ENCODE data around the gene IL36G.
"Not testable (repeated sequence)": the region's sequence is repeated elsewhere in the genome, so short reads cannot be mapped to it uniquely, and the experiment has no call there.

The IL36G gene

GRCh38 chr2:112977559-112978056, at the start of gene IL36G:
IL36G (plus strand) TSS chr2:112978006; CDS start chr2:112978639, 633 bp downstream.
- no peak for DNase-seq (ENCODE audit: low spot score)

GRCh38 chr2:112933261-112933660, 44.5 kb upstream of the IL36G start:
- DNase-seq (ENCODE audit: low spot score) = no peak

DNA sequence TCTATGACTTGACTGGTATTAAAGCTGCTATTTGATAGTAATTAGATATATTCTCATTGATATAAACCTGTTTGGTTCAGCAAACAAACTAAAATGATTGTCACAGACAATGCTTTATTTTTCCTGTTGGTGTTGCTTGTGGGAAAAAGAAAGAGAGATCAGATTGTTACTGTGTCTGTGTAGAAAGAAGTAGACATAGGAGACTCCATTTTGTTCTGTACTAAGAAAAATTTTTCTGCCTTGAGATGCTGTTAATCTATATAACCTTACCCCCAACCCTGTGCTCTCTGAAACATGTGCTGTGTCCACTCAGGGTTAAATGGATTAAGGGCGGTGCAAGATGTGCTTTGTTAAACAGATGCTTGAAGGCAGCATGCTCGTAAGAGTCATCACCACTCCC, 43.7 kb upstream of the IL36G start:
- not testable (repeated sequence) for DNase-seq (ENCODE audit: low spot score)

DNA sequence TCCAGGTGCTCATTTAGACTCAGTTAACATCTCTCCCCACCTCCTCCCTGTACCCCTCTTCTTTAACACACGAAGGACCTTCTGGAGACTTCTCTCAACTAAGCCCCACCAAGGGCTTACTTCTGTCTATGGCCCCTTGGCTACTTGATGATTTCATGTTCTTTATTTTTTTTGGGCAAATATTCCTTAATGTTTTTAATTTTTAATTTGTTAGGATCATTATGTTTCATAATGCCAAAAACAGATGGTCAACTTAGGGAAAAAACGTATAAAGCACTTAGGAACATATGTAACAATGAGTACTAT, 40.9 kb upstream of the IL36G start:
- DNase-seq (ENCODE audit: low spot score) = no peak

GRCh38 chr2:112938904-112939303, 38.9 kb upstream of the IL36G start:
- DNase-seq (ENCODE audit: low spot score) = no peak

- no peak for DNase-seq (ENCODE audit: low spot score)
Observed at GRCh38 chr2:112939425-112939824, 38.4 kb upstream of the IL36G start.

DNA sequence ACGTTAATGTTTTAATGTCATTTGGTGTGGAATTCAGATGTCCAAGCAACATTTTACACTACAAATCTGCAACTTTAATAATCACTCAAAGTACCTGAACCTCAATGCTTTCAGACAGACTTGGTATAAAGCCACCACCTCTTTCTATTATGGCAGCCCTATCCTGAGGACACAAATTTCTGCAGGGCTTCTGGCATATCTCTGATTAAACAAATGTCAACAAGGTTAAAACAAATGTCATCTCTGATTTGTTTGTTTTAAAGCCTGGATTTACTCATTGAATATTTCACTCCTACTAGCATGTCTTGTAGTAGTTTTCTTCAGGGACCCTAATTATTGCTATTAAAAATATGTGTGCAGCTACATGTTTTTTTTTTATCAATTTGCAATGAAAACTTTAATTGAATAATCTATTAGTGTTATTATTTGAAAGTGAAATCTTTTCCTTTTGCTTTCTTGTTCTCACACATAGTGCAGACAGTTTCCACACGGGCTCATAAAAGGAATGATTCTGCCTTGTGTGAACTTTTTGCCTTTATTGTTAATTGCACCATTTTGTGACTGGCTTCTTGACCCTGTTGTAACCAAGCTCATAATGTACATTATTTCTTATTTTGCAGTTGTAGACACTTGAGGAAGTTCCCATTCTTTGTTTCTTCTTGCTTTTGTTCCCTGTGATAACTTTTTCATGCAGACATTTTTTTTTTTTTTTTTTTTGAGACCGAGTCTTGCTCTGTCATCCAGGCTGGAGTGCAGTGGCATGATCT, 36.8 kb upstream of the IL36G start:
- no peak for DNase-seq (ENCODE audit: low spot score)

DNA sequence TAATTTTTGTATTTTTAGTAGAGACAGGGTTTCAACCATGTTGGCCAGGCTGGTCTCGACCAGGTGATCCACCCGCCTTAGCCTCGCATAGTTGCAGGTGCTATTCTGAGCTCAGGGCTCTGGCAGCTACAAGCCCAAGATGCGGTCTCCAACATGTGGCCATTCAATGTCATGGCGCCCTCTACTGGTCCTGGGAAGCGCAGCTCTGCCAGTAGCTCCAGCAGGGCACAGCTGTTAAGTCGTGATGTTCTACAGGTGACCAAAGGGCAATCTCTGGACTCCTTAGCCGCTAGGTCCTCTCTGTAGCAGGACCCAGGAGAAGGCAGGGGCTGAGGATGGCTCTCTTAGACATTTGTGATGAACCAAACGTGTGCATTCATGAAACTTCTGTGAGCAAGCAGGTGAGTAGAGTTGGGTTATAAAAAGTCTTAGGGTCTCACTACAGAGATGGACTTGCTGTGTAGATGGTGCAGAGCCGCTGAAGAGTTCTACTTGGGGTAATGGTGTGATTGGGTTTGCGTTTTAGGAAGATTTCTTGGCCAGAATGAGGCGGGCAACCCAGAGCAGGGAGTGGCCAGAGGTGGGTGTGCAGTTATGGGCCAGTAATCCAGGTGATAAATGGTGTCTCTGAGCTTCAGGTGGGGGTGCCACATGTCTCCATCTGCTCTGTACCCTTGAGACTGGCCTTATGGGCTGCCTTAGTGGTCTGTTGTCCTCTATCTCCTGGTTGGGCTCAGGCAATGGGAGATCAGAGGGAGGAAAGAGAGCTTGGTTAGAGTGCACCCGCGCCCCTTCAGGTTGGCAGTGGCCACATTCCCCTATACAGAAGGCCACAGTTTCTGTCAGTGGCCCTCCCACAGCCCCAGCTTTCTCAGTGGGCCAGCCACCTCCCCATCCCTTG, 35.8 kb upstream of the IL36G start:
- peak; percentile 77 for DNase-seq (ENCODE audit: low spot score)

DNA sequence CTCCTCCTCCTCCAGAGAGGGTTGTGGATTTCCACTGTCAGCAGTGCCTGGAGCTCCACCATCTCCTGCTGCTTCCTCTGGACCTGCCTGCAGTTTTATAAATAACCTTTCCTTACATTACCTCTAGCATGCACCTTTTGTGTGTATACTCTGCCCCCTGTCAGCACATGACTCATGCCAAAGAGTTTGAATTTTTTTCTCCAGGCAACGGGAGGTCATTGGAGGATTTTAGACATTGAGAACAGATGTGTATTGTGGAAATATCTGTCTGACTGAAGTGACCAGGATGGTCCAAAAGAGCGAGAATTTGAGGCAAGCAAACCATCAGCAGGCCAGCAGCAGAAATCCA, 35.2 kb upstream of the IL36G start:
- DNase-seq (ENCODE audit: low spot score) = no peak

- no peak for DNase-seq (ENCODE audit: low spot score)
Observed at GRCh38 chr2:112944971-112945370, 32.8 kb upstream of the IL36G start.

- DNase-seq (ENCODE audit: low spot score) = no peak
Observed at GRCh38 chr2:112946086-112946485, 31.7 kb upstream of the IL36G start.

- no peak for DNase-seq (ENCODE audit: low spot score)
Observed at GRCh38 chr2:112947374-112947773, 30.4 kb upstream of the IL36G start.

DNA sequence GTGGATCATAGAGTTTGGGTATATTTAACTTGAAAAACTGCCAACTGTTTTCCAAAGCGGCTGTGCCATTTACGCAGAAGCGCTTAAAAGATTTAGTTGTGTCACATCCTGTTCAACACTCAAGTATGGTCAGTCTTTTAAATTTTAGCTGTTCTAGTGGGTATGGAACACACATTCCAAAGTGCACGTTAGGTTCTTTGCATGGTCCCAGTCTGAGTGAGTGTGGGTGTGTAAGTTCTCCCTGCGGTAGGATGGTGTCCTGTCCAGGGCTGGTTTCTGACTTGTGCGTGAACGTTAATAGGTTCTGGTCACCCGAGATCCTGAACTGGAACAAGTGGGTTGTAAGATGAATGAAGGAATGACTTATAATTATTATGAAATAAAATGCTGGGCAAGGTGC, 28.4 kb upstream of the IL36G start:
- no peak for DNase-seq (ENCODE audit: low spot score)

GRCh38 chr2:112954364-112954763, 23.4 kb upstream of the IL36G start:
- no peak for DNase-seq (ENCODE audit: low spot score)

DNA sequence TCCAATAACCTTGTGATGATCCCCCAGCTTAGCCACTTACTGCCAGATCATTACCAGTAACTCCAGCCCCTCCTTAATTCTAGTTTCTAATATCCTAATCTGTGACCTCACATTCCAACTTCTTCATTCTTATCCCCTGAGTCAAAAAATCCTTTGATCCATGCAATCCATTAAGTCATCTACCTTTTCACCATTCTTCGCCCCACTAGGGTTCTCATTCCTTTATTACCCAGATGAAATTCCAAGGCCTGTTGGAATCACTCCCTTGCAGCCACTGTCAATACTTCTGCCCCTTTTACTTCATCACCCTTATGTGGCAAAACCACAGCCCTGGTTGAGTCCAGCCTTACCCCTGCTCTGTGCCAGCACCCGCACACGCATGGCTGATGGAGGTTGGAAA, 20.3 kb upstream of the IL36G start:
- no peak for DNase-seq (ENCODE audit: low spot score)

DNA sequence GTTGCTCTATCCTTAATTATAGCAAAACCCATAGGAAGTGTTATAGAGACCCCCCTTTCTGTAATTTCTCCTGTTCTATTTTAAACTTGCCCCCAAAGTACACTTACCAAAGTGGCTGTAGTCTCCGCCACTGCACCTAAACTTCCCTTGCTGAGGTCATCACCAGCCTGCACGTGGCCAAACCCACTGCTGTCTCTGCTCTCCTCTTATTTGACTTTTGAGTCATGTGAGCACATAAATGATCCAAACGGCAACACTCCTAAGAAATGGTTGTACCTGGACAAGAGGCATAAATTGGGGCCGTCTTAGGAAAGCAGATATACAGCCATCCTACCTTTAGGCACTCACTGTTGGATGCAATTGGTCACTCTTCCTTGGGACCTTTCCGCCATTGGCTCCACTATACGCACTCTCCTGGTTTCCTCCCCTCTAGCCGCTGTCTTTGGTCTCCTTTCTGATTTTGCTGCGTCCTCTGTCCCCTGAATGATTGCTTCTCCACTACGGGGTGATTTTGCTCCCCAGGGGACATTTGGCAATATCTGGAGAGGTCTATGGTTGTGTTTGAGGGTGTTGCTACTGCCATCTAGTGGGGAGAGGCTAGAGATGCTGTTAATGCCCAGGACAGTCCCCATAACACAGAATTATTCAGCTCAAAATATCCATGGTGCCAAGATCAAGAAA, 19.2 kb upstream of the IL36G start:
- peak; percentile 78 for DNase-seq (ENCODE audit: low spot score)

- no peak for DNase-seq (ENCODE audit: low spot score)
Observed at GRCh38 chr2:112959109-112959812, 18.5 kb upstream of the IL36G start.

GRCh38 chr2:112960230-112960825, 17.5 kb upstream of the IL36G start:
- no peak for DNase-seq (ENCODE audit: low spot score)

DNA sequence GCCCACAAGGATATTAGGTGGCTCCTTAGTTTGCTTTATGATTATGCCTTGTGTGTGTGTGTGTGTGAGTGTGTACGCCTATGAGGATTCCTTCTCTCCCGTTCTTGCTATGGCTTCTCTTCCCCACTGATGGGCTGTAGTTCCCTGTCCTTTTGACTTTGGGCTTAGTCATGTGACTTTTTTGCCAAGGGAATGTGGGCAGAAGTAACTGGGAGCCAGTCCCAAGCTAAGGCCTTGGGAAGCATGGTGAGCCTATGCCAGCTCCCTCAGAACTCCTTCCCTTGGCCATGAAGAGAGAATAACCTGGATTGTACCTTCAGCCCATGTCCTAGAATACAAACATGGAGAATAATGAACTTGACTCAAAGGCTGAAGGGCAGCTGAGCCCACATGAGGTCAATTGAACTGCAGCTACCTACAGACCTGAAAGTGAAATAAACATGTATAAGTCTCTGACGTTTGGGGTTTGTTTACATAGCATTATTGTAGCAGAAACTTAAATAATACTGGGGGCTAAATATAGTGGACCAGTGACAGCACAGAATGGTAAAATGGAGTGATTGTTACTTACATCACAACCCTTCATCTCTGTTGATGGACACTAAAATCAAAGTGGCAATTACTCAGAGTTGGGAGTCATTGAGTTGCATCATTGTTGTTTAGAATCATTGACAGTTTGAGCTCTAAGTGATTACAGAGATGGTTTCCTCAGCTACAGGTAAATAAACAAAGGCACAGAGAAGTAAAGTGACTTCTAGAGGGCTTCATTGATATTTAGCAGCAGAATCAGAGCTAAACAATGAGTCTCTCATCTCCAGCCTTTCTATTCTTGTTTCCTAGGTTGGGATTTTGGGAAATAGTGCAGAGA, 15.3 kb upstream of the IL36G start:
- DNase-seq (ENCODE audit: low spot score) = no peak

DNA sequence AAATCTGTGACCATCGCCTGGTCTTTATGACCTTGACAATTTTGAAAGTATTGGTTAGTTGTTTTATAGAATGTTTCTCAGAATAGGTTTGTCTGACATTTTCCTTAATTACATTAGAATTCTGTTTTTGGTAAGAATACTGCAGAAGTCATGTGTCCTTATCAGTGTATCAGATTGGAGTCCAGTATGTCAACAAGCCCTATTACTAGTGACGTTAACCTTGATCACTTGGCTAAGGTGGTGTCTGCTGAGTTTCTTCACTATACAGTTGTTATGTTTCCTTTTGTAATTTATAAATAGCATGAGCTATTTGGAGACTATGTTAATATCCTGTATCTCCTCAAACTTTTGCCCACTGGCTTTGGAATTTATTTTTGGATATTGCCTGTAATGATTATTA, 10.8 kb upstream of the IL36G start:
- DNase-seq (ENCODE audit: low spot score) = no peak

Measured in AG08395 (cell line).